GM18502 (cell line): ENCODE measurements around the gene PTPA.

ENCODE experiments used
- ATAC-seq: cut with Tn5 transposase; IDR thresholded peaks from one replicate; pipeline ENCODE4 v1.9.1; 2021; ENCODE audit warnings: mild to moderate bottlenecking; ENCODE audit not compliant: unreplicated experiment, poor library complexity

PTPA gene

GRCh38 chr9:129110740-129111527, at the start of gene PTPA, which contains the start of gene CRAT:
PTPA (plus strand) TSS chr9:129111415; CDS start chr9:129111601, 186 bp downstream.
CRAT (minus strand) TSS chr9:129110793; CDS start chr9:129110509, 284 bp downstream.
- ATAC-seq = peak; percentile 83

GRCh38 chr9:129063061-129063460, 48.2 kb upstream of the PTPA start:
- no peak for ATAC-seq

- ATAC-seq = no peak
Measured at GRCh38 chr9:129064499-129064908, 46.7 kb upstream of the PTPA start.

- no peak for ATAC-seq
Measured at GRCh38 chr9:129068110-129068509, 43.1 kb upstream of the PTPA start.

GRCh38 chr9:129068990-129069861, 42.0 kb upstream of the PTPA start:
- ATAC-seq = no peak

- no peak for ATAC-seq
Measured at GRCh38 chr9:129069862-129070641, 41.2 kb upstream of the PTPA start.

- ATAC-seq = no peak
Measured at GRCh38 chr9:129070696-129071525, 40.3 kb upstream of the PTPA start.

GRCh38 chr9:129071526-129072126, 39.6 kb upstream of the PTPA start:
- no peak for ATAC-seq

GRCh38 chr9:129072171-129072570, 39.0 kb upstream of the PTPA start:
- ATAC-seq = no peak

GRCh38 chr9:129073404-129073803, 37.8 kb upstream of the PTPA start:
- no peak for ATAC-seq

GRCh38 chr9:129074106-129074505, 37.1 kb upstream of the PTPA start:
- no peak for ATAC-seq

- no peak for ATAC-seq
Measured at GRCh38 chr9:129075996-129076639, 35.1 kb upstream of the PTPA start.

GRCh38 chr9:129076640-129077037, 34.6 kb upstream of the PTPA start:
- no peak for ATAC-seq

- no peak for ATAC-seq
Measured at GRCh38 chr9:129077236-129077635, 34.0 kb upstream of the PTPA start.

- ATAC-seq = no peak
Measured at GRCh38 chr9:129078691-129079503, 32.3 kb upstream of the PTPA start.

GRCh38 chr9:129079829-129080228, 31.4 kb upstream of the PTPA start:
- ATAC-seq = no peak

- no peak for ATAC-seq
Measured at GRCh38 chr9:129080298-129080600, 31.0 kb upstream of the PTPA start.
